AG04449 (cell line): Measurements from ENCODE around the gene AGAP2.
A peak's percentile ranks its signal among the peaks of the same experiment; 100 is the strongest.

Experiments used
- CTCF ChIA-PET: fragments of 350-600 bp; formaldehyde crosslinking; extraction: SDS; loops from one replicate; lab custom pipeline; 2021; ENCODE audit warnings: antibody characterized with exemption; lab: Yijun Ruan, JAX
- POLR2A ChIA-PET: fragments of 400-600, 350-600 bp; formaldehyde crosslinking; extraction: SDS; loops from one replicate; lab custom pipeline; 2020; ENCODE audit warnings: antibody characterized with exemption, inconsistent platforms; lab: Yijun Ruan, JAX
- DNase-seq: peaks from one replicate; pipeline ENCODE4 v3.0.0-alpha.2; 2010; ENCODE audit warnings: low read depth, low spot score
- H3K4me3 ChIP-seq: 2 replicates; pipeline ENCODE4 v1.5.1; 2011; ENCODE audit warnings: low read depth, mild to moderate bottlenecking, control low read depth, low read length
- TF ChIP-seq, protein P1 (sequence below): IDR thresholded peaks from one replicate; pipeline ENCODE4 v1.5.1; 2011; ENCODE audit warnings: mild to moderate bottlenecking, moderate library complexity, low read length, control low read depth, inconsistent platforms; ENCODE audit not compliant: insufficient read depth; ENCODE audit errors: missing control alignments

Gene AGAP2

DNA sequence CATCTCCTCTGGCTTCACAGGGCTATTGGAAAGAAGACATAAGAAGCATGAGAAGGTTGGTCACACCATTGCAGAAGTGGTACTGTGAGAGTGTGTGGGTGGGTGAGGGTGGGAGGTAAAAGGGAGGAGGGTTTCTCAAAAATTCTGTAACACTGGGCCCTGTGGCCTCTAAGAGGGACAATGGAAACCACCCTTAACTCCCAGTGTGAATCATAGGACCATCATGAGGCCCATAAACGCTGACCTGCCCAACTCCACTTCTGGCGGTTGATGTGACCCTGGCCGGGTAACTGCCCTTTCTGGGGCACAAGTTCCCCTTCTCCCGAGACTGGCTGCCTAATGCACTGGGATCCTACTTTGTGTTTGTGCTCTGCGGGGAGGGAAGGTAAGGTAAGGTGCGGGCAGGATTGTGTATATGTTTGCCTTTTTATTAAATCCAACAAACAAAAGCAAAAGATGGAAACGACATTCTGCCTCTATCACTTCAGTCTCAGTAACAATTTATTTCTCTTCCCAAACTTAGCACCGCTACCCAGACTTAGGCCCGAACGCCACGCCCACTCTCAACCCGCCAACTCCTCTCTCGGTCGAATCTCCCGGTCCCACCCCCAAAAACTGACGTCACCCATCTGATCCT lies 32.8 kb upstream of the AGAP2 start:
- DNase-seq = peak; percentile 31
- H3K4me3 ChIP-seq = peak overlapping the region; percentile 99
- TF ChIP-seq, protein P1, sequence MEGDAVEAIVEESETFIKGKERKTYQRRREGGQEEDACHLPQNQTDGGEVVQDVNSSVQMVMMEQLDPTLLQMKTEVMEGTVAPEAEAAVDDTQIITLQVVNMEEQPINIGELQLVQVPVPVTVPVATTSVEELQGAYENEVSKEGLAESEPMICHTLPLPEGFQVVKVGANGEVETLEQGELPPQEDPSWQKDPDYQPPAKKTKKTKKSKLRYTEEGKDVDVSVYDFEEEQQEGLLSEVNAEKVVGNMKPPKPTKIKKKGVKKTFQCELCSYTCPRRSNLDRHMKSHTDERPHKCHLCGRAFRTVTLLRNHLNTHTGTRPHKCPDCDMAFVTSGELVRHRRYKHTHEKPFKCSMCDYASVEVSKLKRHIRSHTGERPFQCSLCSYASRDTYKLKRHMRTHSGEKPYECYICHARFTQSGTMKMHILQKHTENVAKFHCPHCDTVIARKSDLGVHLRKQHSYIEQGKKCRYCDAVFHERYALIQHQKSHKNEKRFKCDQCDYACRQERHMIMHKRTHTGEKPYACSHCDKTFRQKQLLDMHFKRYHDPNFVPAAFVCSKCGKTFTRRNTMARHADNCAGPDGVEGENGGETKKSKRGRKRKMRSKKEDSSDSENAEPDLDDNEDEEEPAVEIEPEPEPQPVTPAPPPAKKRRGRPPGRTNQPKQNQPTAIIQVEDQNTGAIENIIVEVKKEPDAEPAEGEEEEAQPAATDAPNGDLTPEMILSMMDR = no peak
- CTCF ChIA-PET = interaction anchor here (0.8 to 4.2 kb wide), 8 partner anchors 10 to 127 kb away, joined by 3 to 31 read pairs (median 4); partner anchors contain the start of gene TSFM
- POLR2A ChIA-PET = interaction anchor here (0.5 to 0.9 kb wide), 4 partner anchors 19 to 93 kb away, joined by 3 to 5 read pairs (median 4); partner anchors contain the start of gene CDK4

DNA sequence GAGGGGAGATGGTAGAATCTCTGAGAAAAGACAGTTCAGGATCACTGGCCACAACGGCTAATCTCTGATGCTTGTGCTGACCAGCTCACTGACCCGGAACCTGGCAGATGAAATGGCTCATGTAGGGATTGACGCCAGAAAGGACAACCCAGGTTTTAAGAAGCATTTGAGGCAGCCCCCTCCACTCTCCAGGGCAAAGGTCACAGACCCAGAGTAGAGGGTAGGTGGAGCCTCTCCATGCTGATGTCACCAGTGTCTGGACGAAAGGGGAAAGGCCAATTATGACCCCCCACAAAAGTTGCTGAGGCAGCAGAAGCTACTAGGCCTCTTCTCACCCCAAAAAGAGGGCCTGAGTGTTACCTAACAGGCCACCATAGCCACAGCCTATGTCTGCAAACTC lies 32.2 kb upstream of the AGAP2 start:
- TF ChIP-seq, protein P1 = no peak
- POLR2A ChIA-PET = no interaction called here

DNA sequence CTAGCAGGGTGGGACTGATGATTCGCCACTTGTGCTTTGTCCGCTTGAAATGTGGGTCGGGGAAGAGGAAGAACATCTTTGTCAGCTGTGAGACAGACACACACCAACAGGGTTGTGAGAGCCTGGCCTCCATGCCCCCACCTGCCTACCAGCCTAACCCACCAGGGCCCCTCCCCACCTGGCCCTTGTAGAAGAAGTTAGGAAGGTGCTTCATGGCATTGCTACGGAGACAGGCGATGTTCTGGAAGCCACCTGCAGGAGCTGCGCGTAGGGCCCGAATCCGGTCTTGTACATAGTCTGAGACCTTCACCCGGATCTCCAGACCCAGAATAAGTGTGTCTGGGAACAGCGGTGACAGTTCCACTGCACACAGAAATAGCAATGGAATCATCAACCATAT lies 31.1 kb upstream of the AGAP2 start:
- TF ChIP-seq, protein P1 = no peak
- no peak overlapping the region for H3K4me3 ChIP-seq
- CTCF ChIA-PET = interaction anchor here (1.7 kb wide), 1 partner anchor 13 kb away, joined by 8 read pairs; no protein-coding TSS in a partner anchor
- no peak for DNase-seq
- POLR2A ChIA-PET = no interaction called here

More for the DNA sequence above, 32.2 kb upstream of the AGAP2 start:
- H3K4me3 ChIP-seq = no peak overlapping the region
- no peak for DNase-seq
- CTCF ChIA-PET = interaction anchor here (0.9 to 1.7 kb wide), 3 partner anchors 9 to 14 kb away, joined by 4 to 8 read pairs (median 4); partner anchors contain the start of gene TSFM

DNA sequence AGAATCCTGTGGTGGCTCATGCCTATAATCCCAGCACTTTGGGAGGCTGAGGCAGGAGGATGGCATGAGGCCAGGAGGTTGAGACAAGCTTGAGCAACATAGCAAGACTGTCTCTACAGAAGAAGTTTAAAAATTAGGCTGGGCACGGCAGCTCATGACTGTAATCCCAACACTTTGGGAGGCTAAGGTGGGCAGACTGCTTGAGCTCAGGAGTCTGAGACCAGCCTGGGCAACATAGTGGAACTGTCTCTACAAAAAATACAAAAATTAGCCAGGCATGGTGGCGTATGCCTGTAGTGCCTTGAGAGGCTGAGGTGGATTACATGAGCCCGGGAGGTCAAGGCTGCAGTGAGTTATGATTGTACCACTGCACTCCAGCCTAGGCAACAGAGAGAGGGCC lies 29.3 kb upstream of the AGAP2 start:
- POLR2A ChIA-PET = no interaction called here
- CTCF ChIA-PET = interaction anchor here (0.6 to 5.4 kb wide), 7 partner anchors 9 to 176 kb away, joined by 3 to 44 read pairs (median 5); partner anchors contain the start of gene TSFM

DNA sequence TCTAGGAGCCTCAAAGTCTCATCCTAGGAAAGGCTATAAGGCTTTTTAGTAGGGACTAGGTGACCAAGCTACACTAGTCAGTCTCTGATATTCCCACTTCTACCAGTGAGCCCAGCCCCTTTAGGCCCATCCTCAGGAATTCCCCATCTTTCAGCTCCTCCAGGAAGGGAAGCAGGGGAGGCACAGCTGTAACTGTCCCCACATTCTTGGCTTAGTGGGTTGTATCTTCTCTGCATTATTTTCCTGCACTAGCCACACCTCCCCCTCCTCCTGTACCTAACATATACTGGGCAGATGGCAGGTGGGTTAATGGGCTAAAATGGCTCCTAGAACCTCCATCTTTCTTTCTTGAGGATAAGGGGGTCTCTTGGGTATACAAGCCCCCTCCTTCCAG lies 28.8 kb upstream of the AGAP2 start:
- ChIA-PET CTCF (interaction anchor here (0.6 to 5.4 kb wide), 9 partner anchors 8 to 176 kb away, joined by 3 to 44 read pairs (median 4); partner anchors contain the start of gene TSFM), POLR2A (no interaction called here)
- TF ChIP-seq, protein P1 = no peak
- no peak for DNase-seq
- no peak overlapping the region for H3K4me3 ChIP-seq

More for the DNA sequence above, 29.3 kb upstream of the AGAP2 start:
- TF ChIP-seq, protein P1 = no peak
- DNase-seq = no peak
- H3K4me3 ChIP-seq = no peak overlapping the region

DNA sequence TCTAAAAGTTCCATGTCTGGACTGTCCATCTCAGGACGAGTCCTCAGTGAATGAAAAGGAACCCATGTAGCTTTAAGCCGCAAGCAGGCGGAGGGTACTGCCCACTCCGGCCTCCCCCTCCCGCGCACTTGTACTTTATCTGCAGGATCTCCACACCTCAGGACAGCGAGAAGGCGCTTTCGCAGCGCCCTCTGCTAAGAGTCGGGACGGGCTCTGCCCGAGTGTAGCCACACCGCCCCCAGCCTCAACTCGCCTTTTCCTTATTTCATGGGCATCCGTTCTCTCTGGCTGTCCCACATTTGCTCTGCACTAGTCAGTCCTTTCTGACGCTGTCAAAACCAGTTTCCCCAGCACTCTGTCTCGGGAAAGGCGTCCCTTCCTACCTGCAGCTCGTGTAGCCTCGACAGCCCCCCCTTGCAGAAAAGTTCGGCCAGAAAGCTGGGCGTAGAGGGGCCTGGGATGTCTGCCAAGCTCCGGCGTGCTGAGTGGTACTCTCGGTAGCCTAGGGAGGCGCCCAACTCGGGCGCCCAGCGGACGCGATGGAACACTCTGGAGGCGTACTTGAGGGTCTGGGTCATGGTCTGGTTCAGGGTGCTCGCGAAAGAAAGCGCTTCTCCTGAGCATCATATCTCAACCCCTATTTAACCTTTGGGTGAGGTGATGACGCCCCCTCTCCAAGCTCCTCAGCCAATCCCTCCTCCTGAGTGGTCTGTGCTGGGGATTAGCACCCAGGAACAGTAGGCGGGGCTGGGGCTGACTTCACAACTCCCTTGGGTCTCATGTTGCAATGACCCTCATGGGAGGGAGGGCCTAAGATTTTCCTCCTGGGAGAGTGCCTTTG lies 28.1 kb upstream of the AGAP2 start, which contains the start of gene CYP27B1:
CYP27B1 (minus strand) TSS at position 615 of the 841 bp plus-strand sequence; CDS start at position 578, 37 bp downstream.
- DNase-seq = no peak
- POLR2A ChIA-PET = interaction anchor here (0.7 kb wide), 1 partner anchor 136 kb away, joined by 3 read pairs; no protein-coding TSS in a partner anchor

More for the DNA sequence above, 28.1 kb upstream of the AGAP2 start, which contains the start of gene CYP27B1:
- H3K4me3 ChIP-seq = peak within 1 kb of the TSS; percentile 40
- CTCF ChIA-PET = interaction anchor here (0.8 to 5.4 kb wide), 10 partner anchors 8 to 184 kb away, joined by 3 to 44 read pairs (median 4); partner anchors contain the start of gene TSFM
- TF ChIP-seq, protein P1 = no peak
